H9 (cell line): Measurements from ENCODE around the gene KCNAB1. TPM values are rescaled to one million over a fixed set of nuclear protein-coding genes. Genes with fewer than 3 reads are reported as not detected.

Experiments used
- DNase-seq: peaks from one replicate; pipeline ENCODE4 v3.0.0-alpha.2; 2017
- H2AFZ ChIP-seq: one replicate; pipeline ENCODE4 v1.6.1; 2013; ENCODE audit warnings: mild to moderate bottlenecking, low read length, control low read depth, moderate library complexity
- H2AK5ac ChIP-seq: 2 replicates; pipeline ENCODE4 v1.6.1; 2013; ENCODE audit warnings: low read length, control low read depth, mixed read lengths; ENCODE audit not compliant: insufficient read length
- H2BK120ac ChIP-seq: one replicate; pipeline ENCODE4 v1.6.1; 2013; ENCODE audit warnings: low read depth, mild to moderate bottlenecking, low read length, control low read depth, inconsistent platforms; ENCODE audit not compliant: poor library complexity, severe bottlenecking
- H2BK12ac ChIP-seq: 2 replicates; pipeline ENCODE4 v1.6.1; 2013; ENCODE audit warnings: low read length, control low read depth, mixed read lengths, low read depth; ENCODE audit not compliant: insufficient read length
- H2BK15ac ChIP-seq: 2 replicates; pipeline ENCODE4 v1.6.1; 2013; ENCODE audit warnings: low read depth, low read length, control low read depth
- H2BK20ac ChIP-seq: one replicate; pipeline ENCODE4 v1.6.1; 2013; ENCODE audit warnings: low read depth, mild to moderate bottlenecking, low read length, control low read depth, inconsistent platforms; ENCODE audit not compliant: poor library complexity, severe bottlenecking
- H2BK5ac ChIP-seq: 2 replicates; pipeline ENCODE4 v1.6.1; 2013; ENCODE audit warnings: low read length, control low read depth, mixed read lengths; ENCODE audit not compliant: insufficient read length
- H3K14ac ChIP-seq: 2 replicates; pipeline ENCODE4 v1.6.1; 2013; ENCODE audit warnings: low read length, control low read depth; ENCODE audit not compliant: insufficient read depth
- H3K18ac ChIP-seq: 2 replicates; pipeline ENCODE4 v1.6.1; 2013; ENCODE audit warnings: low read depth, mild to moderate bottlenecking, mixed read lengths, low read length, control low read depth; ENCODE audit not compliant: insufficient read length
- H3K23ac ChIP-seq: 2 replicates; pipeline ENCODE4 v1.6.1; 2013; ENCODE audit warnings: low read length, control low read depth, mixed read lengths, low read depth; ENCODE audit not compliant: insufficient read length
- H3K23me2 ChIP-seq: 2 replicates; pipeline ENCODE4 v1.6.1; 2013; ENCODE audit warnings: low read depth, mild to moderate bottlenecking, mixed read lengths, low read length, control low read depth; ENCODE audit not compliant: insufficient read length, poor library complexity, severe bottlenecking
- H3K27ac ChIP-seq: 2 replicates; pipeline ENCODE4 v1.5.1; 2013; ENCODE audit warnings: low read length, control low read depth, mixed read lengths, low read depth; ENCODE audit not compliant: insufficient read length
- H3K27me3 ChIP-seq: 2 replicates; pipeline ENCODE4 v1.6.1; 2013; ENCODE audit warnings: low read length, control low read depth, inconsistent platforms; ENCODE audit not compliant: insufficient read depth
- H3K4ac ChIP-seq: 2 replicates; pipeline ENCODE4 v1.6.1; 2013; ENCODE audit warnings: low read depth, mild to moderate bottlenecking, control low read depth, inconsistent platforms, low read length, moderate library complexity
- H3K4me1 ChIP-seq: 2 replicates; pipeline ENCODE4 v1.6.1; 2013; ENCODE audit warnings: low read length, control low read depth, inconsistent platforms; ENCODE audit not compliant: insufficient read depth
- H3K4me2 ChIP-seq: 2 replicates; pipeline ENCODE4 v1.6.1; 2013; ENCODE audit warnings: low read length, control low read depth, mixed read lengths; ENCODE audit not compliant: insufficient read length, insufficient read depth
- H3K56ac ChIP-seq: 2 replicates; pipeline ENCODE4 v1.6.1; 2013; ENCODE audit warnings: low read depth, mild to moderate bottlenecking, mixed read lengths, low read length, control low read depth; ENCODE audit not compliant: insufficient read length
- H3K79me1 ChIP-seq: 2 replicates; pipeline ENCODE4 v1.6.1; 2013; ENCODE audit warnings: low read depth, mild to moderate bottlenecking, moderate library complexity, low read length, control low read depth, inconsistent platforms; ENCODE audit not compliant: insufficient read depth, poor library complexity, severe bottlenecking
- H3K79me2 ChIP-seq: 2 replicates; pipeline ENCODE4 v1.6.1; 2013; ENCODE audit warnings: low read length, control low read depth, inconsistent platforms; ENCODE audit not compliant: insufficient read depth
- H3K9ac ChIP-seq: 2 replicates; pipeline ENCODE4 v1.6.1; 2013; ENCODE audit warnings: low read length, control low read depth, mixed read lengths; ENCODE audit not compliant: insufficient read length; ENCODE audit errors: extremely low read depth
- H3K9me3 ChIP-seq: one replicate; pipeline ENCODE4 v1.6.1; 2013; ENCODE audit warnings: low read depth, low read length, inconsistent platforms; ENCODE audit not compliant: control insufficient read depth
- H3T11ph ChIP-seq: one replicate; pipeline ENCODE4 v1.6.1; 2013; ENCODE audit warnings: mild to moderate bottlenecking, low read length, control low read depth, inconsistent platforms
- H4K20me1 ChIP-seq: one replicate; pipeline ENCODE4 v1.6.1; 2013; ENCODE audit not compliant: control insufficient read depth, insufficient read length, insufficient read depth
- H4K5ac ChIP-seq: 2 replicates; pipeline ENCODE4 v1.6.1; 2013; ENCODE audit warnings: low read depth, mild to moderate bottlenecking, mixed read lengths, low read length, control low read depth; ENCODE audit not compliant: insufficient read length
- H4K8ac ChIP-seq: replicated peaks from 2 replicates; pipeline ENCODE4 v1.6.1; 2013; ENCODE audit warnings: low read length, control low read depth, mixed read lengths, low read depth; ENCODE audit not compliant: insufficient read length
- H4K91ac ChIP-seq: 2 replicates; pipeline ENCODE4 v1.6.1; 2013; ENCODE audit warnings: low read depth, mild to moderate bottlenecking, moderate library complexity, mixed read lengths, low read length, control low read depth; ENCODE audit not compliant: insufficient read length
- H3K27ac Mint-ChIP-seq, 3 experiments: 2 replicates in 2 of 3; 3 replicates in 1 of 3; pipeline ENCODE4 v1.8.0; 2020 to 2021; ENCODE audit warnings: mixed read lengths in 3 of 3, mild to moderate bottlenecking in 1 of 3, moderate library complexity in 1 of 3
- H3K27me3 Mint-ChIP-seq: 2 replicates; pipeline ENCODE4 v1.8.0; 2021; ENCODE audit warnings: low read depth, mild to moderate bottlenecking, moderate library complexity, mixed read lengths
- H3K36me3 Mint-ChIP-seq, 3 experiments: 2 replicates in 2 of 3; 3 replicates in 1 of 3; pipeline ENCODE4 v1.8.0; 2020 to 2021; ENCODE audit warnings: low read depth in 3 of 3, mixed read lengths in 3 of 3; ENCODE audit not compliant: insufficient read depth in 1 of 3
- H3K4me1 Mint-ChIP-seq, 2 experiments: 2 replicates each; pipeline ENCODE4 v1.8.0; 2020; ENCODE audit warnings: mixed read lengths in 2 of 2
- H3K4me3 Mint-ChIP-seq, 2 experiments: 2 replicates in 1 of 2; 3 replicates in 1 of 2; pipeline ENCODE4 v1.8.0; 2020 to 2021; ENCODE audit warnings: mild to moderate bottlenecking in 2 of 2, mixed read lengths in 2 of 2, moderate library complexity in 1 of 2
- H3K9me3 Mint-ChIP-seq, 2 experiments: 2 replicates in 1 of 2; 3 replicates in 1 of 2; pipeline ENCODE4 v1.8.0; 2020; ENCODE audit warnings: mild to moderate bottlenecking in 2 of 2, mixed read lengths in 2 of 2, moderate library complexity in 1 of 2
- CTCF ChIP-seq: fragments of 200-600 bp; sonication (generic); conservative IDR thresholded peaks from 3 replicates; pipeline ENCODE4 v1.8.0; 2021; ENCODE audit warnings: antibody characterized with exemption, mild to moderate bottlenecking
- WGBS: extraction: QIAGEN DNeasy Blood & Tissue Kit; methylation state at CpG from one replicate; pipeline ENCODE4 v1.1.7; 2013; ENCODE audit warnings: missing lambda C conversion rate, low lambda C conversion rate, mixed read lengths; ENCODE audit not compliant: insufficient read length; ENCODE audit errors: extremely low coverage; 5-methylcytosine and 5-hydroxymethylcytosine counted together
- total RNA-seq: library from RNA; stranded (reverse); gene quantifications from 2 replicates; pipeline ENCODE4 v1.2.1, GENCODE V29; 2021

Gene KCNAB1
- total RNA-seq, 1 experiment from 2014 or later: 3.7 TPM

GRCh38 chr3:156217674-156218352 is 97.4 kb downstream of the KCNAB1 start:
- TF ChIP-seq CTCF: no peak
- Histone ChIP-seq H4K91ac (no peak overlapping the region), H2AK5ac (no peak overlapping the region), H3K79me1 (no peaks in the 10 kb centered on the region), H2BK15ac (no peak overlapping the region), H3K9ac (no peak overlapping the region), H3K23me2 (no peaks in the 10 kb centered on the region), H4K8ac (no peak overlapping the region), H3K14ac (no peak overlapping the region), H2AFZ (no peak overlapping the region), H2BK120ac (no peak overlapping the region), H2BK12ac (no peak overlapping the region), H4K20me1 (no peaks in the 10 kb centered on the region), H3K9me3 (no peaks in the 10 kb centered on the region), H3K79me2 (no peaks in the 10 kb centered on the region), H3K27me3 (no peaks in the 10 kb centered on the region), H3K4me1 (no peaks in the 10 kb centered on the region), H3K56ac (no peak overlapping the region), H4K5ac (no peak overlapping the region), H3K4me2 (no peak overlapping the region), H2BK20ac (no peak overlapping the region), H3K4ac (no peak overlapping the region), H3K27ac (no peak overlapping the region), H3K23ac (no peak overlapping the region), H3T11ph (no peak overlapping the region), H2BK5ac (no peak overlapping the region), H3K18ac (no peak overlapping the region)
- Mint-ChIP-seq H3K27ac (no peak overlapping the region; a peak in 2 of 7 replicates), H3K4me1 (peaks cover 10 to 11% of the 10 kb centered on the region in 2 experiments), H3K36me3 (peaks cover 0 to 15% (median 0%) of the 10 kb centered on the region in 3 experiments; a peak in 1 of 7 replicates), H3K4me3 (no peak overlapping the region), H3K27me3 (no peaks in the 10 kb centered on the region), H3K9me3 (peaks cover 10 to 14% of the 10 kb centered on the region in 2 experiments; a peak in 4 of 5 replicates)
- WGBS: no CpG with 5 or more reads among the region's 9 CpGs
- no peak for DNase-seq
